Osteoblast (primary cell): ENCODE results near the gene DUSP1. TPM values are rescaled to one million over a fixed set of nuclear protein-coding genes. Genes with fewer than 3 reads are reported as not detected.
A peak's percentile ranks its signal among the peaks of the same experiment; 100 is the strongest.

ENCODE experiments used
- DNase-seq: peaks from one replicate; pipeline ENCODE4 v3.0.0; 2011; ENCODE audit warnings: low spot score, mixed read lengths; ENCODE audit not compliant: insufficient read length; ENCODE audit errors: missing footprints
- H2AFZ ChIP-seq: 2 replicates; pipeline ENCODE4 v1.6.0; 2011; ENCODE audit warnings: mild to moderate bottlenecking, low read length
- H3K27ac ChIP-seq: 2 replicates; pipeline ENCODE4 v1.5.1; 2011; ENCODE audit warnings: mild to moderate bottlenecking, low read depth, low read length, moderate library complexity
- H3K27me3 ChIP-seq: 2 replicates; pipeline ENCODE4 v1.6.0; 2012; ENCODE audit warnings: mild to moderate bottlenecking, control low read depth, inconsistent platforms, low read length, moderate library complexity; ENCODE audit not compliant: insufficient read depth
- H3K36me3 ChIP-seq: 2 replicates; pipeline ENCODE4 v1.5.1; 2011; ENCODE audit warnings: mild to moderate bottlenecking, low read length, control low read depth, moderate library complexity; ENCODE audit not compliant: insufficient read depth
- H3K4me1 ChIP-seq: 2 replicates; pipeline ENCODE4 v1.5.1; 2011; ENCODE audit warnings: mild to moderate bottlenecking, low read length, control low read depth, moderate library complexity; ENCODE audit not compliant: insufficient read depth
- H3K4me2 ChIP-seq: 2 replicates; pipeline ENCODE4 v1.6.0; 2011; ENCODE audit warnings: mild to moderate bottlenecking, low read length; ENCODE audit not compliant: insufficient read depth
- H3K4me3 ChIP-seq: fragments of 200-600 bp; sonication (generic); 3 replicates; pipeline ENCODE4 v1.5.1; 2012; ENCODE audit warnings: mild to moderate bottlenecking, low read length, inconsistent platforms; ENCODE audit not compliant: insufficient read depth
- H3K79me2 ChIP-seq: 2 replicates; pipeline ENCODE4 v1.6.0; 2012; ENCODE audit warnings: mild to moderate bottlenecking, low read length, control low read depth, inconsistent platforms; ENCODE audit not compliant: insufficient read depth
- H3K9me3 ChIP-seq: 2 replicates; pipeline ENCODE4 v1.5.1; 2011; ENCODE audit warnings: low read depth, low read length, control low read depth
- H4K20me1 ChIP-seq: 2 replicates; pipeline ENCODE4 v1.6.0; 2012; ENCODE audit warnings: mild to moderate bottlenecking, low read length, control low read depth; ENCODE audit not compliant: insufficient read depth
- total RNA-seq: library from RNA; depleted of rRNA; stranded (reverse); fragments of >200 nt; gene quantifications from 2 replicates; pipeline ENCODE4 v1.2.3, GENCODE V29; 2012
- TF ChIP-seq, protein P1 (sequence below): IDR thresholded peaks from 2 replicates; pipeline ENCODE4 v1.5.1; 2011; ENCODE audit warnings: mild to moderate bottlenecking, low read depth, low read length, moderate library complexity; ENCODE audit errors: extremely low read depth

Gene DUSP1
- total RNA-seq, 1 donor = 74.6 TPM

DNA sequence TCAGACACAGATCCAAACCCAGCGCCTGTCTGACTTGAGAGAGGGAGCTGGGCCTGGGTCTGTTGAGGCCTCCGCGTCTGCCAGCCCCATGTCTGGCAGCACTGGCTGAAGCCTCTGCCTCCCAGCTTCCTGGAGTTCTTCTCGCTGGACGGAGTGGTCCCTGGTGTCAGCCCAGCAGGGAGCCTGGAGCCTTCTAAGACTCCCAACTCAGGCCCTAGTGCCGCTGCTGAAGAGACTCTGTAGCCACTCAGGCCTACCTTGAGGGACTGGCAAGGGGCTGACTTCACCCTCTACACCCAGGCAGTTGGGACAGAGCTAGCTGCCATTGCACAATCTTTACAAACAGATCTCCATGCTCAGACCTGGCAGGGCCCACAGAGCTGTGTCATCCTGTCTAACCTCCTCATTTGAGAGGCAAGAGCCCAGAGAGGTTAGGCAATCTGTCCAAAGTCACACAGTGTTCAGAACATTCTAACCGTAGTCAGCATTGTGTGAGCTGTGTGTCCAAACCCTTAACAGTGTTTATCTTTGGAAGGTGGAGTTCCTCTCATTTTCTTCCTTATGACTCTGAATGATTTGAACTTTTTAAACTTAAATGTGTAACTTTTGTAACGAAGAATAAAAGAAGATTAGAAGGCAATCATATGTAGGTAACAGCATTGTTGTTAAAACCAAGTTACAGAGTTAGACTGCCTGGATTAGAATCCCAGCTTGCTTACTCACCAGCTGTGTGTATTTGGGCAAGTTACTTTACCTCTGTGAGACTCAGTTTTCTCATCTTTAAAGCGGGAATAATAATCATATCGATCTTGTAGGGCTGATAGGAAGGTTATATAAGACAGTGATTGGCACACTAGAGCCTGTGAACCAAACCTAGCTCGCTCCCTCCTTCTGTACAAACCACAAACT is 4.6 kb upstream of the DUSP1 start:
- DNase-seq = no peak
- Histone ChIP-seq H3K4me2 (no peak overlapping the region), H3K4me1 (peaks cover 55% of the 10 kb centered on the region), H3K79me2 (peaks cover 3% of the 10 kb centered on the region), H3K9me3 (no peaks in the 10 kb centered on the region), H3K4me3 (no peak overlapping the region), H3K36me3 (no peaks in the 10 kb centered on the region), H4K20me1 (peaks cover 2% of the 10 kb centered on the region), H3K27ac (peak overlapping the region; percentile 100), H2AFZ (no peak overlapping the region), H3K27me3 (no peaks in the 10 kb centered on the region)
- TF ChIP-seq, protein P1, sequence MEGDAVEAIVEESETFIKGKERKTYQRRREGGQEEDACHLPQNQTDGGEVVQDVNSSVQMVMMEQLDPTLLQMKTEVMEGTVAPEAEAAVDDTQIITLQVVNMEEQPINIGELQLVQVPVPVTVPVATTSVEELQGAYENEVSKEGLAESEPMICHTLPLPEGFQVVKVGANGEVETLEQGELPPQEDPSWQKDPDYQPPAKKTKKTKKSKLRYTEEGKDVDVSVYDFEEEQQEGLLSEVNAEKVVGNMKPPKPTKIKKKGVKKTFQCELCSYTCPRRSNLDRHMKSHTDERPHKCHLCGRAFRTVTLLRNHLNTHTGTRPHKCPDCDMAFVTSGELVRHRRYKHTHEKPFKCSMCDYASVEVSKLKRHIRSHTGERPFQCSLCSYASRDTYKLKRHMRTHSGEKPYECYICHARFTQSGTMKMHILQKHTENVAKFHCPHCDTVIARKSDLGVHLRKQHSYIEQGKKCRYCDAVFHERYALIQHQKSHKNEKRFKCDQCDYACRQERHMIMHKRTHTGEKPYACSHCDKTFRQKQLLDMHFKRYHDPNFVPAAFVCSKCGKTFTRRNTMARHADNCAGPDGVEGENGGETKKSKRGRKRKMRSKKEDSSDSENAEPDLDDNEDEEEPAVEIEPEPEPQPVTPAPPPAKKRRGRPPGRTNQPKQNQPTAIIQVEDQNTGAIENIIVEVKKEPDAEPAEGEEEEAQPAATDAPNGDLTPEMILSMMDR = no peak

DNA sequence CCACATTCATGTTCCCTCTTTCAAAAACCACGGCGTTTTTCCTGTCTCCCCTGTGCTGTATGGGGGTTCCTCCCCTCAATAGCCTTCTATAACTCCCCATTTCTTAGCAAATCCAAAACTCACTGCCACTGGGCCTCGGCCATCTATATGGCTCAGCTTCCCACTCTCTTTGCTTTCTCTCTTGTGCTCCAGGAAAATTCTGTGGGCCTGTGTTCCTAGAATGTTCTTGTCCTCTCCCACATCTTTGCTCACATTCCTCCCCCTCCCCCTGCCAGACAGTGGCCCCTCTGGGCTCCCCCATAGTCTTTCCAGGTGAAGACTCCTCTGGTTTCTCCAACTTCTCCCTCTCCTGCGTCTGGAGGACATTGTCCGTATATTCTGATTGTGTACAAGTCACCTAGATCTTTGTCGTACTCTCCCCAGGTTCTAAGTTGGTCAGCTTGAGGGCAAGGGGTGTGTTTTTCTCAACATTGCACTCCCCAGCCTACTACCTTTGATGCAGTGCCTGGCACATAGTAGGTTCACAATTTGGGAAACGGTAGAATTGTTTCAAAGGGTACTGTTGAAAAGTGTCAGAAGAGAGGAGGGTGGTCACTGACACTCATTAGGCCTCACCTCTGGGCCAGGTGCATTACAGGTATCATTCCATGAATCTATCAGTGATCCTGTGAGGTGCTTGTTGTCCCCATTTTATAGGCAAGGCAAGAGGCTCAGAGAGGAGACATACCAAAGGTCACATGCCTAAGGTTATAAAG is 3.7 kb upstream of the DUSP1 start:
- TF ChIP-seq, protein P1 = no peak
- H3K27me3 ChIP-seq = no peaks in the 10 kb centered on the region
- H3K4me3 ChIP-seq = no peak overlapping the region
- H3K9me3 ChIP-seq = no peaks in the 10 kb centered on the region
- H4K20me1 ChIP-seq = peaks cover 11% of the 10 kb centered on the region
- DNase-seq = no peak
- H3K79me2 ChIP-seq = peaks cover 12% of the 10 kb centered on the region
- peaks cover 5% of the 10 kb centered on the region for H3K36me3 ChIP-seq
- no peak overlapping the region for H2AFZ ChIP-seq
- peaks cover 55% of the 10 kb centered on the region for H3K4me1 ChIP-seq
- H3K4me2 ChIP-seq = no peak overlapping the region
- peak overlapping the region; percentile 100 for H3K27ac ChIP-seq

DNA sequence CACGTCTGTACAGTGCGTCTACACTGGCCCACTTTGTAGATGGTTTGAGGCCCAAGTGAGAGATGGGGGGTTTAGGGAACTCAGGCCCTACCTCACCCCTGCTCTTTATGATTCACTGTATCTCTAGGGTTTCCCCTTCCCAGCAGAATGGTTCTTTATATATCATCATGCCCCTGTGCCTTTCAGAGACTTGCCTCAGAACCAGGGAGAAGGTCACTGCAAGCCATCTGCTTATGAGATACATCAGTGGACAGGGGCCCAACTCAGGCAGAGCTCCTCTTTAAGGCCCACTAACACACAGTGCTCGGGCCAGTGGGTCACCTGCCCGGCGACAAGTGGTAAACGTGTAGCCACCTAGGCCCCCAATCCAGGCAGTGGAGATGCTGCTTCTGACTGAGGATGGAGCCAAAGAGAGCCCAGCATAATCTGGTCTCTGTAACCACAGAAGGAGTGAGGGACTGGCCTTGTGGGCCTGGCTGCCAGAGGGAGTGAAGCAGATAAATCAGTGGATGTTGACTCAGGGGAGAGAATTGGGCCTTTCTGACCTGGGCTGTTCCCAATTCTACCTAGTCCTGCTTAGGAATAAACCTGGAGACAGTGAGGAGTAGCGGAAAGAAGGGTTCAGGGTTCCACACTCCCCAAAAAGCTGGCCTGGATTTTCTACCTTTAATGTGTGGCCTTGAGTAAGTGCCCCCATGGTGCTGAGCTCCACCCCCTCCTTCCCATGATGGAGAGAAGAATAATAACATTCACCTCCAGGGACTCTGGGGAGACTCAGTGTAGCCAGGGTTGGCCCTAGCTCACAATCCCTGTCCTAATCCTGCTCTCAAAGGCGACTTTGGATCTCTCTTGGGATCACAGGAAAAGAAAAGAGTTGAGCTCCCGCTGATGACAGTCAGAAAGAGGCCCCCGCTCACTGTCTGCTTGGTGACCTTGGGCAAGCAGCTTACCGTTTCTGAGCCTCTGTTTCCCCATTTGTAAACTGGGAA is 2.8 kb upstream of the DUSP1 start:
- Histone ChIP-seq H3K4me3 (no peak overlapping the region), H3K4me2 (no peak overlapping the region), H3K79me2 (peaks cover 21% of the 10 kb centered on the region), H4K20me1 (peaks cover 20% of the 10 kb centered on the region), H3K4me1 (peaks cover 58% of the 10 kb centered on the region), H3K27ac (peak overlapping the region; percentile 100), H3K9me3 (no peaks in the 10 kb centered on the region), H3K36me3 (peaks cover 15% of the 10 kb centered on the region), H2AFZ (no peak overlapping the region), H3K27me3 (no peaks in the 10 kb centered on the region)
- no peak for DNase-seq
- TF ChIP-seq, protein P1 = no peak
